ENCODE measurements around the gene NWD2. TPM values are rescaled to one million over a fixed set of nuclear protein-coding genes. Genes with fewer than 3 reads are reported as not detected.

Gene NWD2
- total and polyA plus RNA-seq, 2 experiments from 2014 or later: 0.33 TPM; not detected in 1

GRCh38 chr4:37475087-37475486 lies 230.5 kb downstream of the NWD2 start:
- no peak overlapping the region for H3K4me3 ChIP-seq
- no peak for DNase-seq (ENCODE audit: low spot score)
- peaks cover 63% of the 10 kb centered on the region for H3K79me2 ChIP-seq
- H2AFZ ChIP-seq: no peak overlapping the region
- no peaks in the 10 kb centered on the region for H4K20me1 ChIP-seq (ENCODE audit: insufficient read depth, poor library complexity, severe bottlenecking)
- H3K4me2 ChIP-seq: no peak overlapping the region
- H3K4me1 ChIP-seq (ENCODE audit: insufficient read depth): peaks cover 3% of the 10 kb centered on the region
- H3K27me3 ChIP-seq: no peaks in the 10 kb centered on the region
- WGBS (ENCODE audit: low lambda C conversion rate, missing lambda C conversion rate): 77% methylated on average over 1 of the region's 1 CpG
- H3K9me3 ChIP-seq (ENCODE audit: low read depth): no peaks in the 10 kb centered on the region
- no peaks in the 10 kb centered on the region for H3K9me2 ChIP-seq (replicated peaks; ENCODE audit: insufficient read depth)
- no peak overlapping the region for H3K27ac ChIP-seq
- TF ChIP-seq CTCF (IDR thresholded peaks at IDR 0.05; ENCODE audit: poor library complexity) (no peak), EZH2phosphoT487 (IDR thresholded peaks at IDR 0.05; ENCODE audit: low read depth, severe bottlenecking, unreplicated experiment) (no peak), EZH2 (IDR thresholded peaks at IDR 0.05; ENCODE audit: borderline replicate concordance) (no peak)
- no peaks in the 10 kb centered on the region for H3K36me3 ChIP-seq (replicated peaks; ENCODE audit: insufficient read depth, low read depth)

- H3K27me3 ChIP-seq: no peaks in the 10 kb centered on the region
- TF ChIP-seq EZH2 (IDR thresholded peaks at IDR 0.05; ENCODE audit: borderline replicate concordance): no peak
- no peak for TF ChIP-seq EZH2phosphoT487 (IDR thresholded peaks at IDR 0.05; ENCODE audit: low read depth, severe bottlenecking, unreplicated experiment)
- no peak for TF ChIP-seq CTCF (IDR thresholded peaks at IDR 0.05; ENCODE audit: poor library complexity)
- H3K36me3 ChIP-seq (replicated peaks; ENCODE audit: insufficient read depth, low read depth): no peaks in the 10 kb centered on the region
- no peaks in the 10 kb centered on the region for H3K9me2 ChIP-seq (replicated peaks; ENCODE audit: insufficient read depth)
- H3K4me2 ChIP-seq: no peak overlapping the region
- H3K9me3 ChIP-seq (ENCODE audit: low read depth): no peaks in the 10 kb centered on the region
- H3K79me2 ChIP-seq: peaks cover 63% of the 10 kb centered on the region
- H3K4me1 ChIP-seq (ENCODE audit: insufficient read depth): peaks cover 3% of the 10 kb centered on the region
- 81% methylated on average over 1 of the region's 1 CpG for WGBS (ENCODE audit: low lambda C conversion rate, missing lambda C conversion rate)
- no peak overlapping the region for H3K27ac ChIP-seq
- no peak for DNase-seq (ENCODE audit: low spot score)
- H2AFZ ChIP-seq: no peak overlapping the region
- no peak overlapping the region for H3K4me3 ChIP-seq
- no peaks in the 10 kb centered on the region for H4K20me1 ChIP-seq (ENCODE audit: insufficient read depth, poor library complexity, severe bottlenecking)
These were observed 231.2 kb downstream of the NWD2 start for GRCh38 chr4:37475776-37476175.

- Histone ChIP-seq H3K9me3 (ENCODE audit: low read depth) (no peaks in the 10 kb centered on the region), H3K27me3 (no peaks in the 10 kb centered on the region), H3K9me2 (replicated peaks; ENCODE audit: insufficient read depth) (no peaks in the 10 kb centered on the region), H3K4me2 (no peak overlapping the region), H3K27ac (no peak overlapping the region), H3K36me3 (replicated peaks; ENCODE audit: insufficient read depth, low read depth) (no peaks in the 10 kb centered on the region), H3K4me1 (ENCODE audit: insufficient read depth) (peaks cover 3% of the 10 kb centered on the region), H3K79me2 (peaks cover 61% of the 10 kb centered on the region), H4K20me1 (ENCODE audit: insufficient read depth, poor library complexity, severe bottlenecking) (no peaks in the 10 kb centered on the region), H2AFZ (no peak overlapping the region), H3K4me3 (no peak overlapping the region)
- TF ChIP-seq EZH2phosphoT487 (IDR thresholded peaks at IDR 0.05; ENCODE audit: low read depth, severe bottlenecking, unreplicated experiment): no peak
- no peak for TF ChIP-seq CTCF (IDR thresholded peaks at IDR 0.05; ENCODE audit: poor library complexity)
- no peak for TF ChIP-seq EZH2 (IDR thresholded peaks at IDR 0.05; ENCODE audit: borderline replicate concordance)
- no peak for DNase-seq (ENCODE audit: low spot score)
These were observed 231.7 kb downstream of the NWD2 start for GRCh38 chr4:37476256-37476655.

GRCh38 chr4:37476691-37477090 lies 232.1 kb downstream of the NWD2 start:
- Histone ChIP-seq H3K4me3 (no peak overlapping the region), H3K27ac (no peak overlapping the region)
- DNase-seq (ENCODE audit: low spot score): no peak

More at GRCh38 chr4:37476691-37477090, 232.1 kb downstream of the NWD2 start:
- no peaks in the 10 kb centered on the region for H3K9me3 ChIP-seq (ENCODE audit: low read depth)
- no peaks in the 10 kb centered on the region for H4K20me1 ChIP-seq (ENCODE audit: insufficient read depth, poor library complexity, severe bottlenecking)
- H3K4me1 ChIP-seq (ENCODE audit: insufficient read depth): peaks cover under 1% of the 10 kb centered on the region
- no peak overlapping the region for H2AFZ ChIP-seq
- H3K4me2 ChIP-seq: no peak overlapping the region
- peaks cover 58% of the 10 kb centered on the region for H3K79me2 ChIP-seq
- TF ChIP-seq EZH2 (IDR thresholded peaks at IDR 0.05; ENCODE audit: borderline replicate concordance) (no peak), EZH2phosphoT487 (IDR thresholded peaks at IDR 0.05; ENCODE audit: low read depth, severe bottlenecking, unreplicated experiment) (no peak), CTCF (IDR thresholded peaks at IDR 0.05; ENCODE audit: poor library complexity) (no peak)
- no peaks in the 10 kb centered on the region for H3K27me3 ChIP-seq
- no peaks in the 10 kb centered on the region for H3K36me3 ChIP-seq (replicated peaks; ENCODE audit: insufficient read depth, low read depth)
- no peaks in the 10 kb centered on the region for H3K9me2 ChIP-seq (replicated peaks; ENCODE audit: insufficient read depth)
- 94% methylated on average over 2 of the region's 2 CpGs for WGBS (ENCODE audit: low lambda C conversion rate, missing lambda C conversion rate)
